ENCODE results near the gene TMEM45A.

GRCh38 chr3:100458814-100459213 is 33.6 kb upstream of the TMEM45A start:
- TF ChIP-seq CTCF (IDR thresholded peaks at IDR 0.05) = no peak
- TF ChIP-seq POLR2A (IDR thresholded peaks at IDR 0.05) = no peak
